Epidermal melanocyte (primary cell): Measurements from ENCODE around the gene MTA3.
"Not testable (repeated sequence)": the region's sequence is repeated elsewhere in the genome, so short reads cannot be mapped to it uniquely, and the experiment has no call there.

Experiments
- DNase-seq: peaks from one replicate; pipeline ENCODE4 v3.0.0; 2011; ENCODE audit warnings: low spot score; ENCODE audit not compliant: insufficient read length

The MTA3 gene

GRCh38 chr2:42567364-42567763 is 1.1 kb upstream of the MTA3 start:
- peak; percentile 29 for DNase-seq

GRCh38 chr2:42567806-42568400 is 529 bp upstream of the MTA3 start:
- DNase-seq, result no peak

- peak; percentile 45 for DNase-seq
Measured at GRCh38 chr2:42569116-42569711, 782 bp downstream of the MTA3 start.

DNA sequence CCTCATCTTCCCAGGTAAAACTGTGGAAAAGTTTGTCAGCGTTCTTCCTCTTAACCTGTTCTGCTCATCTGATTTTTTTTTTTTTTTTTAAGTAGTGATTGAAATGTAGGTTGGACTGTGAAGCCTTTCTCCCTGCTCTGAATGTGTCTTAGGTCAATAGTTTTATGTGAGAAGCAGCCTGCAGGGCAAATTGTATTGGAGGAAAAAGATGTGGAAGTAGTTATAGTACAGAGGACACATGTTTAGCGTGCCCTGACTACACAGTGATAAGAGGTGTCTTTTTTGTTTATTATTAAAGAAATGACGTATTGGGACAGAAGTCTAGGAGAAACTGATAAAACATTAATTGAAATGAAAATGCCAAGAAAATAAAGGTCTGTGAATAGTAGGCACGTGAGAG is 1.5 kb downstream of the MTA3 start:
- DNase-seq, result peak; percentile 34

- no peak for DNase-seq
Measured at GRCh38 chr2:42572297-42573081, 4.1 kb downstream of the MTA3 start.

- DNase-seq, result no peak
Measured at GRCh38 chr2:42573256-42573655, 4.8 kb downstream of the MTA3 start.

DNA sequence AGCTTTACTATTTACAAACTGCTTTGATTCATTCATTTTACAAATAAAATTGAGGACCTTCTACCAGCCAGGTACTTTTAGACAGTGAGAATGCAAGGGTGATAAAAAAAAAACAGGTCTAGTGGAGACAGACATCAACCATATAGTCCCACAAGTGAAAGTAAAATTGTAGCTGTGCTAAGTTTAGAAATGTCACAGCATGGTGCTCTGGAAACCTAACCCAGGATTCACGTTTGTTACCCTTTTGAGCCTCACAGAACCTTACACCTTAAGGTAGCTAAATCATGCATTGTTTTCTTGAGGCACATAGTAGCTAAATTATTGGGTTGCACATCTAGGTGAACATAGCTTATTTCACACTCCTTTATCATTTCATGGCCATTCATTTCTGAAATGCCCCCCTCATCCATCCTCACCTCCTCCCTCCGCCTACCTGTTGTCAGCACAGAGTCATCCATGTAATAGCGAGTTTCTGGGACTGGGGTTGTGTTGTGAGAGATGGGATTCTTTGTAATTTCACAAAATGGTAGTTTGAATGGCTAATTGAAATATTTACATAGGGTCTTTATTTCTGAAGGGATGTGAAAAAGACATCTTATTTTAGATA is 7.1 kb downstream of the MTA3 start:
- DNase-seq, result no peak

GRCh38 chr2:42578621-42579020 is 10.2 kb downstream of the MTA3 start:
- no peak for DNase-seq

- DNase-seq, result no peak
Measured at GRCh38 chr2:42581257-42581656, 12.8 kb downstream of the MTA3 start.

DNA sequence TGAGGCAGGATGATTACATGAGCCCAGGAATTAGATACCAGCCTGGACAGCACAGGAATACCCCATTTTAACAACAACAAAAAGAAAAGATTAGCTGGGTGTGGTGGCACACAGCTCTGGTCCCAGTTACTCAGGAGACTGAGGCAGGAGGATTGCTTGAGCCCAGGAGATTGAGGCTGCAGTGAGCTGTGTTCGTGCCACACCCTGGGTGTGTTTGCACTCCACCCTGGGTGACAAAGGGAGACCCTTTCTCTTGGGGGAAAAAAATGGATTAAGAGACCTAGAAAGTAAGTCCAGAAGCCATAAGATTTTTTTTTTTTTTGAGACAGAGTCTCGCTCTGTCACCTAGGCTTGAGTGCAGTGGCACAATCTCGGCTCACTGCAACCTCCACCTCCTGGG is 16.2 kb downstream of the MTA3 start:
- DNase-seq, result not testable (repeated sequence)

GRCh38 chr2:42585779-42586178 is 17.3 kb downstream of the MTA3 start:
- no peak for DNase-seq

GRCh38 chr2:42587526-42588117 is 19.2 kb downstream of the MTA3 start:
- no peak for DNase-seq

- no peak for DNase-seq
Measured at GRCh38 chr2:42588121-42588520, 19.7 kb downstream of the MTA3 start.

- no peak for DNase-seq
Measured at GRCh38 chr2:42590176-42590575, 21.7 kb downstream of the MTA3 start.

- DNase-seq, result no peak
Measured at GRCh38 chr2:42593282-42593681, 24.9 kb downstream of the MTA3 start.

GRCh38 chr2:42598656-42599055 is 30.2 kb downstream of the MTA3 start:
- DNase-seq, result no peak

DNA sequence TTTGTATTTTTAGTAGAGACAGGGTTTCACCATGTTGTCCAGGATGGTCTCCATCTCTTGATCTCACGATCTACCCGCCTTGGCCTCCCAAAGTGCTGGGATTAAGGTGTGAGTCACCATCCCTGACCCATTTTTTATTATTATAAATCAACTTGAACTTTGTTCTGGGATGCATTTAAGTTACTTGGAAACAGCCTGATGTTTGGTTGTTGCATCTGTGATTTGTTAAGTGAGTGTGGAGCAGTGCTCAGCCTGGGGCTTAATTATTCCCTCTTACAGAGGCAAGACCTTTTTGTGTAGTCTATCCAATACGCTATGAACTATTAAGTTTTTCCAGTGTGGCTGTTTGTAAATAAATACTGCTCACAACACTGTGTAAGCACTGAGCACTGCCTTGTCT is 32.6 kb downstream of the MTA3 start:
- DNase-seq, result no peak

- DNase-seq, result no peak
Measured at GRCh38 chr2:42602218-42602875, 33.9 kb downstream of the MTA3 start.

DNA sequence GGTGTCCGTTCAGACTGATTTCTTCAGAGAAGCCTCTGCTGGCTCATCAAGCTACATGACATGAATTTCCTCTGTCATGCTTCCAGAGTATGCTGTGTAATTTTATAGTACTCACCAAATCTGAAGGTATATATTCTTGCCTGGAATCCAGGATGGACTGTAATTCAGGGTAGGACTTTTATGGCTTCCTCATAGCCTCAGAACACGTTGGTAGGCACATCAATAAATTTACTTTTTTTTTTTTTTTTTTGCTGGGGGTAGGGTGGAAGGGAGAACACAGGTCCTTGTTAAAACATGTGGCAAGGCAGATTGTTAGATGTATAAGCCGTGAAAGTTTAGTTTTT is 34.4 kb downstream of the MTA3 start:
- no peak for DNase-seq

DNA sequence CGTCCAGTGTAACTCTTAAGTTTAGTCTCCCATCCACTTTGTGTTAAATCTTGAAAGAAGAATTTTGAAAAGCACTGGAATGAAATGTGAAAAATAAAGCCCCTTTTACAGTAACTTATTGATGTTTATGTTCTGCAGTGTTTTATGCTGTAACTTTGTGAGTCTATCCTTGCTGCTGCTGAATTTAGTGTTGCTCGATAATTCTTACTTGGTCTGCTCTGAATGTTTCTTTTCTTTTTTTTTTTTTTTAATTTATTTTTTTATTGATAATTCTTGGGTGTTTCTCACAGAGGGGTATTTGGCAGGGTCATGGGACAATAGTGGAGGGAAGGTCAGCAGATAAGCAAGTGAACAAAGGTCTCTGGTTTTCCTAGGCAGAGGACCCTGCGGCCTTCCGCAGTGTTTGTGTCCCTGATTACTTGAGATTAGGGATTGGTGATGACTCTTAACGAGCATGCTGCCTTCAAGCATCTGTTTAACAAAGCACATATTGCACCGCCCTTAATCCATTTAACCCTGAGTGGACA is 36.0 kb downstream of the MTA3 start:
- not testable (repeated sequence) for DNase-seq

DNA sequence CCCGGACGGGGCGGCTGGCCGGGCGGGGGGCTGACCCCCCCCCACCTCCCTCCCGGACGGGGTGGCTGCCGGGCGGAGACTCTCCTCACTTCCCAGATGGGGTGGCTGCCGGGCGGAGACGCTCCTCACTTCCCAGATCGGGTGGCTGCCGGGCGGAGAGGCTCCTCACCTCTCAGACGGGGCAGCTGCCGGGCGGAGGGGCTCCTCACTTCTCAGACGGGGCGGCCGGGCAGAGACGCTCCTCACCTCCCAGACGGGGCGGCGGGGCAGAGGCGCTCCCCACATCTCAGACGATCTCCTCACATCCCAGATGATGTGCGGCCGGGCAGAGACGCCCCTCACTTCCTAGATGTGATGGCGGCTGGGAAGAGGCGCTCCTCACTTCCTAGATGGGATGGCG is 37.7 kb downstream of the MTA3 start:
- not testable (repeated sequence) for DNase-seq
